B cell (primary cell): Measurements from ENCODE around the gene GPR78. TPM values are rescaled to one million over a fixed set of nuclear protein-coding genes. Genes with fewer than 3 reads are reported as not detected.

ENCODE experiments used
- ATAC-seq: fragments of 200-7000 bp; cut with Tn5 transposase; one replicate; pipeline ENCODE4 v1.10.0; 2021; ENCODE audit warnings: low read depth, mild to moderate bottlenecking, moderate number of reproducible peaks, moderate library complexity
- CTCF ChIA-PET: fragments of 350-600 bp; sonication (Branson Sonifier 250); formaldehyde crosslinking; loops from one replicate; lab custom pipeline; 2021; ENCODE audit warnings: antibody characterized with exemption, inconsistent platforms; lab: Charles Lee
- POLR2A ChIA-PET: fragments of 350-600 bp; sonication (Branson Sonifier 250); formaldehyde crosslinking; loops from one replicate; lab custom pipeline; 2021; ENCODE audit warnings: antibody characterized with exemption; lab: Charles Lee
- DNase-seq: peaks from one replicate; pipeline ENCODE4 v3.0.0; 2013
- H2AFZ ChIP-seq: 2 replicates; pipeline ENCODE4 v1.6.1; 2012; ENCODE audit warnings: mild to moderate bottlenecking, low read depth, low read length; ENCODE audit not compliant: insufficient read depth, poor library complexity, severe bottlenecking
- H3K27ac ChIP-seq, 2 donors: 1 replicate in 1 of 2; 2 replicates in 1 of 2; pipeline ENCODE4 v1.5.1; 2012 to 2013; ENCODE audit warnings: low read length in 2 of 2, mild to moderate bottlenecking in 2 of 2, moderate library complexity in 1 of 2
- H3K27me3 ChIP-seq, 4 experiments: fragments of 200-600 bp in 1 of 4; sonication (generic) in 1 of 4; replicated peaks in 1 of 4; 1 replicate in 2 of 4; 2 replicates in 2 of 4; pipeline versions ENCODE4 v1.6.1 to v1.7.0; 2013 to 2016; ENCODE audit warnings: low read length in 3 of 4, mild to moderate bottlenecking in 2 of 4, mixed read lengths in 1 of 4, moderate library complexity in 1 of 4; ENCODE audit not compliant: insufficient read depth in 4 of 4, control insufficient read depth in 3 of 4; ENCODE audit errors: control extremely low read depth in 1 of 4
- H3K36me3 ChIP-seq, 2 experiments: replicated peaks in 1 of 2; 1 replicate in 1 of 2; 2 replicates in 1 of 2; pipeline versions ENCODE4 v1.6.1 to v1.7.1; 2013; ENCODE audit warnings: low read length in 1 of 2; ENCODE audit not compliant: insufficient read depth in 2 of 2, control insufficient read depth in 1 of 2; ENCODE audit errors: control extremely low read depth in 1 of 2, extremely low read depth in 1 of 2
- H3K4me1 ChIP-seq, 2 donors: fragments of 200-600 bp in 1 of 2; sonication (generic) in 1 of 2; 1 replicate in 1 of 2; 2 replicates in 1 of 2; pipeline versions ENCODE4 v1.5.1 to v1.6.1; 2013 to 2017; ENCODE audit warnings: low read length in 2 of 2; ENCODE audit not compliant: control insufficient read depth in 2 of 2, insufficient read depth in 2 of 2
- H3K4me2 ChIP-seq: replicated peaks from 2 replicates; pipeline ENCODE3; 2012; ENCODE audit warnings: mild to moderate bottlenecking, low read depth, low read length; ENCODE audit not compliant: poor library complexity, severe bottlenecking
- H3K4me3 ChIP-seq, 5 experiments: fragments of 200-600 bp in 1 of 5; sonication (generic) in 1 of 5; 1 replicate in 3 of 5; 2 replicates in 2 of 5; pipeline versions ENCODE4 v1.5.1 to v1.7.0; 2011 to 2016; ENCODE audit warnings: low read length in 4 of 5, mild to moderate bottlenecking in 4 of 5, low read depth in 2 of 5, control low read depth in 1 of 5, moderate library complexity in 1 of 5; ENCODE audit not compliant: insufficient read depth in 1 of 5; ENCODE audit errors: control extremely low read depth in 1 of 5, extremely low read depth in 1 of 5
- H3K79me2 ChIP-seq: fragments of 200-600 bp; sonication (generic); one replicate; pipeline ENCODE4 v1.6.0; 2016; ENCODE audit warnings: low read length; ENCODE audit not compliant: control insufficient read depth, insufficient read depth
- H3K9ac ChIP-seq: fragments of 200-600 bp; sonication (generic); 2 replicates; pipeline ENCODE4 v1.6.1; 2017; ENCODE audit warnings: mild to moderate bottlenecking, low read length, moderate library complexity
- H3K9me3 ChIP-seq, 3 donors: one replicate each; pipeline versions ENCODE4 v1.6.1 to v1.7.1; 2013; ENCODE audit warnings: low read length in 2 of 3; ENCODE audit not compliant: control insufficient read depth in 2 of 3, insufficient read depth in 1 of 3; ENCODE audit errors: control extremely low read depth in 1 of 3
- H4K20me1 ChIP-seq: 2 replicates; pipeline ENCODE4 v1.6.0; 2012; ENCODE audit warnings: mild to moderate bottlenecking, low read length; ENCODE audit not compliant: insufficient read depth, control insufficient read depth, poor library complexity, severe bottlenecking
- H3K27ac Mint-ChIP-seq: one replicate; pipeline ENCODE4 v1.8.0; 2021; ENCODE audit warnings: mixed read lengths
- H3K27me3 Mint-ChIP-seq: one replicate; pipeline ENCODE4 v1.8.0; 2021; ENCODE audit warnings: mixed read lengths
- H3K4me1 Mint-ChIP-seq: one replicate; pipeline ENCODE4 v1.8.0; 2021; ENCODE audit warnings: mixed read lengths
- H3K4me3 Mint-ChIP-seq: one replicate; pipeline ENCODE4 v1.8.0; 2021; ENCODE audit warnings: mixed read lengths
- H3K9me3 Mint-ChIP-seq: one replicate; pipeline ENCODE4 v1.8.0; 2022; ENCODE audit warnings: mixed read lengths; ENCODE audit not compliant: insufficient read depth
- EZH2 ChIP-seq: IDR thresholded peaks from 2 replicates; pipeline ENCODE4 v1.6.1; 2012; ENCODE audit warnings: borderline replicate concordance, low read depth, mild to moderate bottlenecking, moderate library complexity, low read length; ENCODE audit not compliant: insufficient read depth, poor library complexity, severe bottlenecking
- WGBS: methylation state at CpG from one replicate; pipeline ENCODE4 v1.1.5; 2013; ENCODE audit warnings: missing lambda C conversion rate; ENCODE audit not compliant: insufficient coverage; 5-methylcytosine and 5-hydroxymethylcytosine counted together
- intact Hi-C: fragments of 100-400 bp; cut with micrococcal nuclease; formaldehyde crosslinking; loops from one replicate; pipeline ENCODE4 v1.10.0; 2022
- polyA plus RNA-seq: library from polyadenylated mRNA; depleted of rRNA; stranded (reverse); fragments of >200 nt; gene quantifications from 2 replicates; pipeline ENCODE4 v1.2.3, GENCODE V29; 2012
- total RNA-seq, 2 donors: library from RNA; stranded (reverse); fragments of 120-200 nt in 1 of 2; gene quantifications; 1 replicate in 1 of 2; 2 replicates in 1 of 2; pipeline versions ENCODE4 v1.2.3 to v1.2.4, GENCODE V29; 2013 to 2022
- TF ChIP-seq, protein P1 (sequence below): fragments of 200-600 bp; IDR thresholded peaks from one replicate; pipeline ENCODE4 v1.8.0; 2022; ENCODE audit warnings: antibody characterized with exemption, mild to moderate bottlenecking

The GPR78 gene
- total and polyA plus RNA-seq, 2 donors (not counting 1 experiment from before 2014, with no cell fraction given), result not detected

DNA sequence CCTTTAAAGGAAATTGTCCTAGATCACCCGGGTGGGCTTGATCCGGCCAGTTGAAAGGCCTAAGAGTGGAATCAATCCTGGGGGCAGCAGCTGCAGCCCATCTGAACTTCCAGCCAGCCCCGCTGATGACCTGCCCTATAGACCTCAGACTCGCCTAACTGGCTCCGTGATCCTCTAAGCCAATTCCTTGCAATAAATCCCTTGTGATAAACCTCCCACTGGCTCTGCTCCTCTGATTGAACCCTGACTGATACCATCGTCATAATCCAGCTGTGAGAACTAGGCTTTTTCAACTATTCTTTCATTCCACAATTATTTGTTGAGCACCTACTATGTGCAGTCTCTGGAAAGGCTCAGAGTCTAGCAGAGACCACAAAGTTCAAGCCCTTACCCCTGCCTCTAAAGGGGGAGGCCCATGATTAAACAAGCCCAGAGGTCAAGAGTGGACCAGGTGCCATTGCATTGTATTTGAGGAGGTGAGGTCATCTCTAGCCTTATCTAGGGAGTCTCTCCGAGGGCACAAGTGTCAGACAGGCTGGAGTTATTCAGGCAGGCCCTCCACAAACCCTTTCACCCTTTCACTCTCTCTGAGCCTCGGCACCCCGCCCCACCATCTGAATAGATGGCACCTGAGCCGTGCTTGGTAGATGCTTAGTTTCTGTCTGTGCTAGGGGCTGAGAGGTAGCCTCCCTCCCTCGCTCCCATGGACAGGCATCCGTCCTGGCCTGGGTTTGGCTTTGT is 20.5 kb upstream of the GPR78 start:
- DNase-seq (no peak), ATAC-seq (no peak)
- H3K79me2 ChIP-seq, result no peaks in the 10 kb centered on the region
- 91% methylated on average over 10 of the region's 12 CpGs for WGBS
- Mint-ChIP-seq H3K4me1 (no peaks in the 10 kb centered on the region), H3K4me3 (no peak overlapping the region), H3K9me3 (no peaks in the 10 kb centered on the region), H3K27me3 (no peaks in the 10 kb centered on the region), H3K27ac (no peak overlapping the region)
- H3K9ac ChIP-seq, result no peak overlapping the region
- TF ChIP-seq, protein P1, sequence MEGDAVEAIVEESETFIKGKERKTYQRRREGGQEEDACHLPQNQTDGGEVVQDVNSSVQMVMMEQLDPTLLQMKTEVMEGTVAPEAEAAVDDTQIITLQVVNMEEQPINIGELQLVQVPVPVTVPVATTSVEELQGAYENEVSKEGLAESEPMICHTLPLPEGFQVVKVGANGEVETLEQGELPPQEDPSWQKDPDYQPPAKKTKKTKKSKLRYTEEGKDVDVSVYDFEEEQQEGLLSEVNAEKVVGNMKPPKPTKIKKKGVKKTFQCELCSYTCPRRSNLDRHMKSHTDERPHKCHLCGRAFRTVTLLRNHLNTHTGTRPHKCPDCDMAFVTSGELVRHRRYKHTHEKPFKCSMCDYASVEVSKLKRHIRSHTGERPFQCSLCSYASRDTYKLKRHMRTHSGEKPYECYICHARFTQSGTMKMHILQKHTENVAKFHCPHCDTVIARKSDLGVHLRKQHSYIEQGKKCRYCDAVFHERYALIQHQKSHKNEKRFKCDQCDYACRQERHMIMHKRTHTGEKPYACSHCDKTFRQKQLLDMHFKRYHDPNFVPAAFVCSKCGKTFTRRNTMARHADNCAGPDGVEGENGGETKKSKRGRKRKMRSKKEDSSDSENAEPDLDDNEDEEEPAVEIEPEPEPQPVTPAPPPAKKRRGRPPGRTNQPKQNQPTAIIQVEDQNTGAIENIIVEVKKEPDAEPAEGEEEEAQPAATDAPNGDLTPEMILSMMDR, result no peak
- TF ChIP-seq EZH2, result no peak
- no peaks in the 10 kb centered on the region for H3K27me3 ChIP-seq
- no peaks in the 10 kb centered on the region for H3K36me3 ChIP-seq
- H4K20me1 ChIP-seq, result no peaks in the 10 kb centered on the region
- no peak overlapping the region for H3K27ac ChIP-seq
- ChIA-PET CTCF (no interaction called here), POLR2A (no interaction called here)
- intact Hi-C loops, result no loop called here
- no peak overlapping the region for H3K4me3 ChIP-seq
- H3K9me3 ChIP-seq, result peaks cover 0 to 3% (median 0%) of the 10 kb centered on the region in 3 donors
- H2AFZ ChIP-seq, result no peak overlapping the region
- H3K4me2 ChIP-seq, result no peak overlapping the region
- H3K4me1 ChIP-seq, result no peaks in the 10 kb centered on the region

DNA sequence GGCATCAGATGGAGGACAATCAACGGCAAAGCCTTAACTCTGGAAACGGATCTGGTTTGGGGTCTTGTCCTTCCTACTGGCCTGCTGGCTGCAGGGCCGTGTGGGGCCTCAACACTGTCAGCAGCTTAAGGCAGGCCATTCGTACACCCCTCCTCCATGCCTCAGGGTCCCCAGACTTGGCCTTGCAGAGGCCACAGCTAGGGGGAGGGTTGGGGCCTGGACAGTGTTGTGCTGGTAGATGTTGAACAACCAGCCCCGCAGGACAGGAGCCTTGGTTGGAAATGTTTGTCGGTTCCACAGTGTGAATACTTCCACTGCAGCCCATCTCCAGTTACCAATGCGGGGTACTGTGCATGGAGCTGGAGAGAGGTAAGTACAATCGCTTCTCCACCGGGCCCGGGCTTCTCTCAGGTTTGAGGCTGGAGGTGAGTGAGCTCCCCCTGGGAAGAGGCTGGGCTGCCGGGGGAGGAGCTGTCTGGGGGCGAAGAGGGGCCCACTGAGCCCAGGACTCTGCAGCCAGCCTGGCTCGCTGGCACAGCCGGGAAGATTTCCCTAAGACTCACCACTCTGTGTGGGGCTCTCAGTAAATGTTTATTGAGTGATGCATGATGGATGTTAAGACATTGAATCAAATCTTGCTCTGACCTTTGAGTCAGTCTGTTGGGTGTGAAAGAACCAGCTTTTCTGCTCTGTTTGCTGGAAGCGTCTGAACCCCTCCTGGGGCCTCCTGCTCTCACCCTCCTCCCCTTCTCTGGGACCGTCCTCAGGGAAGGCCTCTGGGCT is 19.7 kb upstream of the GPR78 start:
- DNase-seq (no peak), ATAC-seq (no peak)
- Histone ChIP-seq H3K4me2 (no peak overlapping the region), H3K4me3 (no peak overlapping the region), H3K27ac (no peak overlapping the region), H3K27me3 (no peaks in the 10 kb centered on the region), H3K36me3 (no peaks in the 10 kb centered on the region), H3K9ac (no peak overlapping the region), H2AFZ (no peak overlapping the region), H4K20me1 (no peaks in the 10 kb centered on the region), H3K4me1 (no peaks in the 10 kb centered on the region), H3K9me3 (peaks cover 0 to 3% (median 0%) of the 10 kb centered on the region in 3 donors), H3K79me2 (no peaks in the 10 kb centered on the region)
- CTCF ChIA-PET, result no interaction called here
- H3K4me1 Mint-ChIP-seq, result no peaks in the 10 kb centered on the region
- intact Hi-C loops, result no loop called here
- no peaks in the 10 kb centered on the region for H3K27me3 Mint-ChIP-seq
- TF ChIP-seq, protein P1, result no peak
- TF ChIP-seq EZH2, result no peak
- 84% methylated on average over 13 of the region's 16 CpGs for WGBS
- H3K9me3 Mint-ChIP-seq, result no peaks in the 10 kb centered on the region
- no peak overlapping the region for H3K27ac Mint-ChIP-seq
- no peak overlapping the region for H3K4me3 Mint-ChIP-seq
- POLR2A ChIA-PET, result no interaction called here
